HG02938 (cell line): ENCODE measurements around the gene HOMER1.

Experiments used
- ATAC-seq: cut with Tn5 transposase; IDR thresholded peaks from one replicate; pipeline ENCODE4 v1.9.1; 2021; ENCODE audit warnings: mild to moderate bottlenecking, moderate library complexity; ENCODE audit not compliant: unreplicated experiment

The HOMER1 gene

GRCh38 chr5:79330071-79330470 lies 183.9 kb downstream of the HOMER1 start:
- no peak for ATAC-seq

- no peak for ATAC-seq
Observed at GRCh38 chr5:79329453-79329852, 184.5 kb downstream of the HOMER1 start.
